ENCODE measurements around the gene ADAMTS16.

Gene ADAMTS16

DNA sequence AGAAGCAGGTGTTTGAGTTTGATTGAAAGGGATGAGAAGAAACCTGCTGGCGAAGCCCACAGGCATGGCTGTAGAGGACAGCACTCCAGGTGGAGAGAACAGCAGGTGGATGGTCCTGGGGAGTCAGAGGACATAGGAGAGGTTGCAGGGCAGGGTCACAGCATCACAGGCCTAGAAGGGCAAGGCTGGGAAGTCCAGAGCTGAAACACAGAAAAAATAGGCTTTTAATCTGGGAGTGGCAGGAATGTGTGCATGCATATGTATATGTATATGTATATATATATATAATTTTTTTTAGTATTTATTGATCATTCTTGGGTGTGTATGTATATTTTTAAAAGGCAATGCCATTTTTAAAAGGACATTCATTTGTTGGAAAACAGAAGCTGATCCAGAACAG lies 118.4 kb downstream of the ADAMTS16 start:
- Histone ChIP-seq H3K27me3 (ENCODE audit: control insufficient read depth in 1 of 2, insufficient read depth in 1 of 2, low read length in 2 of 2) (no peaks in the 10 kb centered on the region), H3K14ac (ENCODE audit: low read length in 2 of 2) (no peak overlapping the region), H4K8ac (ENCODE audit: low read length) (no peak overlapping the region), H3K4me2 (ENCODE audit: low read length, poor library complexity, severe bottlenecking) (no peak overlapping the region), H3K79me1 (replicated peaks; ENCODE audit: low read length, poor library complexity, severe bottlenecking) (no peaks in the 10 kb centered on the region), H3K23ac (ENCODE audit: low read length in 2 of 2) (no peak overlapping the region), H2BK5ac (ENCODE audit: low read depth, low read length, poor library complexity, severe bottlenecking) (no peak overlapping the region), H3K9me3 (ENCODE audit: control insufficient read depth, low read length) (peaks cover 40% of the 10 kb centered on the region), H3K4me1 (ENCODE audit: control insufficient read depth, insufficient read depth, low read depth, low read length) (no peaks in the 10 kb centered on the region), H3K4me3 (ENCODE audit: insufficient read depth in 1 of 2, low read depth in 1 of 2, low read length in 2 of 2) (no peak overlapping the region), H2BK12ac (ENCODE audit: low read length in 2 of 2) (no peak overlapping the region), H2BK15ac (ENCODE audit: low read depth, poor library complexity, severe bottlenecking) (no peak overlapping the region), H3K27ac (ENCODE audit: low read length, poor library complexity, severe bottlenecking) (no peak overlapping the region), H3K36me3 (ENCODE audit: control insufficient read depth in 1 of 2, insufficient read depth in 2 of 2, low read depth in 1 of 2, low read length in 2 of 2) (no peaks in the 10 kb centered on the region), H3K4ac (ENCODE audit: low read depth in 1 of 2, low read length in 2 of 2) (no peak overlapping the region), H2BK120ac (ENCODE audit: low read depth, low read length) (no peak overlapping the region), H3K18ac (ENCODE audit: low read depth in 1 of 2, low read length in 2 of 2) (no peak overlapping the region), H3K9ac (ENCODE audit: low read length) (no peak overlapping the region), H2AK5ac (ENCODE audit: low read length, severe bottlenecking) (no peak overlapping the region), H4K91ac (ENCODE audit: low read length) (no peak overlapping the region), H2AFZ (ENCODE audit: low read depth, low read length) (no peak overlapping the region)
- 64% methylated on average over 1 of the region's 1 CpG for WGBS
- no peak for DNase-seq

GRCh38 chr5:5264727-5265126 lies 124.6 kb downstream of the ADAMTS16 start:
- Histone ChIP-seq H3K14ac (ENCODE audit: low read length in 2 of 2) (no peak overlapping the region), H3K27ac (ENCODE audit: low read length, poor library complexity, severe bottlenecking) (no peak overlapping the region)

GRCh38 chr5:5266297-5266696 lies 126.2 kb downstream of the ADAMTS16 start:
- Histone ChIP-seq H3K18ac (ENCODE audit: low read depth in 1 of 2, low read length in 2 of 2) (no peak overlapping the region), H3K14ac (ENCODE audit: low read length in 2 of 2) (no peak overlapping the region), H2BK120ac (ENCODE audit: low read depth, low read length) (no peak overlapping the region), H3K23ac (ENCODE audit: low read length in 2 of 2) (no peak overlapping the region), H3K9me3 (ENCODE audit: control insufficient read depth, low read length) (no peaks in the 10 kb centered on the region), H3K4me1 (ENCODE audit: control insufficient read depth, insufficient read depth, low read depth, low read length) (peaks cover 5% of the 10 kb centered on the region), H3K4me2 (ENCODE audit: low read length, poor library complexity, severe bottlenecking) (no peak overlapping the region), H4K8ac (ENCODE audit: low read length) (no peak overlapping the region), H2BK5ac (ENCODE audit: low read depth, low read length, poor library complexity, severe bottlenecking) (no peak overlapping the region), H3K9ac (ENCODE audit: low read length) (no peak overlapping the region), H2AK5ac (ENCODE audit: low read length, severe bottlenecking) (no peak overlapping the region), H4K91ac (ENCODE audit: low read length) (no peak overlapping the region), H3K36me3 (ENCODE audit: control insufficient read depth in 1 of 2, insufficient read depth in 2 of 2, low read depth in 1 of 2, low read length in 2 of 2) (peaks cover 0 to 2% of the 10 kb centered on the region in 2 experiments), H3K4me3 (ENCODE audit: insufficient read depth in 1 of 2, low read depth in 1 of 2, low read length in 2 of 2) (no peak overlapping the region), H3K79me1 (replicated peaks; ENCODE audit: low read length, poor library complexity, severe bottlenecking) (no peaks in the 10 kb centered on the region), H3K4ac (ENCODE audit: low read depth in 1 of 2, low read length in 2 of 2) (no peak overlapping the region), H2BK12ac (ENCODE audit: low read length in 2 of 2) (no peak overlapping the region), H3K27ac (ENCODE audit: low read length, poor library complexity, severe bottlenecking) (no peak overlapping the region), H3K27me3 (ENCODE audit: control insufficient read depth in 1 of 2, insufficient read depth in 1 of 2, low read length in 2 of 2) (no peaks in the 10 kb centered on the region), H2AFZ (ENCODE audit: low read depth, low read length) (no peak overlapping the region), H2BK15ac (ENCODE audit: low read depth, poor library complexity, severe bottlenecking) (no peak overlapping the region)
- DNase-seq: no peak
- WGBS: 77% methylated on average over 6 of the region's 6 CpGs

More at GRCh38 chr5:5264727-5265126, 124.6 kb downstream of the ADAMTS16 start:
- Histone ChIP-seq H2BK5ac (ENCODE audit: low read depth, low read length, poor library complexity, severe bottlenecking) (no peak overlapping the region), H3K18ac (ENCODE audit: low read depth in 1 of 2, low read length in 2 of 2) (no peak overlapping the region), H2AFZ (ENCODE audit: low read depth, low read length) (no peak overlapping the region), H3K4me1 (ENCODE audit: control insufficient read depth, insufficient read depth, low read depth, low read length) (no peaks in the 10 kb centered on the region), H2BK120ac (ENCODE audit: low read depth, low read length) (no peak overlapping the region), H3K9ac (ENCODE audit: low read length) (no peak overlapping the region), H3K79me1 (replicated peaks; ENCODE audit: low read length, poor library complexity, severe bottlenecking) (no peaks in the 10 kb centered on the region), H2AK5ac (ENCODE audit: low read length, severe bottlenecking) (no peak overlapping the region), H2BK15ac (ENCODE audit: low read depth, poor library complexity, severe bottlenecking) (no peak overlapping the region), H3K27me3 (ENCODE audit: control insufficient read depth in 1 of 2, insufficient read depth in 1 of 2, low read length in 2 of 2) (no peaks in the 10 kb centered on the region), H4K8ac (ENCODE audit: low read length) (no peak overlapping the region), H2BK12ac (ENCODE audit: low read length in 2 of 2) (no peak overlapping the region), H3K36me3 (ENCODE audit: control insufficient read depth in 1 of 2, insufficient read depth in 2 of 2, low read depth in 1 of 2, low read length in 2 of 2) (peaks cover 0 to 2% of the 10 kb centered on the region in 2 experiments), H4K91ac (ENCODE audit: low read length) (no peak overlapping the region), H3K23ac (ENCODE audit: low read length in 2 of 2) (no peak overlapping the region), H3K4me2 (ENCODE audit: low read length, poor library complexity, severe bottlenecking) (no peak overlapping the region), H3K4me3 (ENCODE audit: insufficient read depth in 1 of 2, low read depth in 1 of 2, low read length in 2 of 2) (no peak overlapping the region), H3K4ac (ENCODE audit: low read depth in 1 of 2, low read length in 2 of 2) (no peak overlapping the region), H3K9me3 (ENCODE audit: control insufficient read depth, low read length) (no peaks in the 10 kb centered on the region)
- no peak for DNase-seq
- WGBS: 90% methylated on average over 3 of the region's 3 CpGs

DNA sequence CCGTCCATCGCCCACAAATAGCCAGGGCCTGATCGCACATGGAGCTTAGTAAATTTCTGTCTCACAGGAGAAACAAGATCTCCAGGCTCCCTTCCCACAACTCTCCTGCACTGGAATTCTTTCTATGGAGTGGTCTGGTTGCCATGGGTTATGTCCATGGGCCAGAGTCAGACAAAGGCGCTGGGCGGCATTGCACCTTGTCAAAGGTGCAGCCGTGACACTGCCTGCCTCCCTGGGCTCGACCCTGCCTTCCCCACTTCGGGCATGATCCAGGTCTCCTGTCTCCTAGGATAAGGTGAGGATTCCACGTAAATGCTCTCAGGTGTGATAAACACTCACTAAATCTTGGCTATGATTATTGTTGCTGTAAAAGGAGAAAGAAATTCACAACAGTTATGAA lies 130.0 kb downstream of the ADAMTS16 start:
- 96% methylated on average over 7 of the region's 9 CpGs for WGBS
- Histone ChIP-seq H3K4ac (ENCODE audit: low read depth in 1 of 2, low read length in 2 of 2) (no peak overlapping the region), H4K8ac (ENCODE audit: low read length) (no peak overlapping the region), H3K18ac (ENCODE audit: low read depth in 1 of 2, low read length in 2 of 2) (no peak overlapping the region), H3K27me3 (ENCODE audit: control insufficient read depth in 1 of 2, insufficient read depth in 1 of 2, low read length in 2 of 2) (no peaks in the 10 kb centered on the region), H3K9ac (ENCODE audit: low read length) (no peak overlapping the region), H3K79me1 (replicated peaks; ENCODE audit: low read length, poor library complexity, severe bottlenecking) (no peaks in the 10 kb centered on the region), H2AK5ac (ENCODE audit: low read length, severe bottlenecking) (no peak overlapping the region), H3K4me3 (ENCODE audit: insufficient read depth in 1 of 2, low read depth in 1 of 2, low read length in 2 of 2) (no peak overlapping the region), H3K4me2 (ENCODE audit: low read length, poor library complexity, severe bottlenecking) (no peak overlapping the region), H2BK12ac (ENCODE audit: low read length in 2 of 2) (no peak overlapping the region), H3K23ac (ENCODE audit: low read length in 2 of 2) (no peak overlapping the region), H2BK5ac (ENCODE audit: low read depth, low read length, poor library complexity, severe bottlenecking) (no peak overlapping the region), H2AFZ (ENCODE audit: low read depth, low read length) (no peak overlapping the region), H2BK15ac (ENCODE audit: low read depth, poor library complexity, severe bottlenecking) (no peak overlapping the region), H3K27ac (ENCODE audit: low read length, poor library complexity, severe bottlenecking) (no peak overlapping the region), H3K9me3 (ENCODE audit: control insufficient read depth, low read length) (no peaks in the 10 kb centered on the region), H4K91ac (ENCODE audit: low read length) (no peak overlapping the region), H2BK120ac (ENCODE audit: low read depth, low read length) (no peak overlapping the region), H3K4me1 (ENCODE audit: control insufficient read depth, insufficient read depth, low read depth, low read length) (peaks cover 6% of the 10 kb centered on the region), H3K36me3 (ENCODE audit: control insufficient read depth in 1 of 2, insufficient read depth in 2 of 2, low read depth in 1 of 2, low read length in 2 of 2) (peaks cover 0 to 2% of the 10 kb centered on the region in 2 experiments), H3K14ac (ENCODE audit: low read length in 2 of 2) (no peak overlapping the region)
- no peak for DNase-seq

Measured in mesenchymal stem cell (in vitro differentiated cells and primary cell).